Rectal smooth muscle tissue (tissue), 1 donor: ENCODE data around the gene POU6F2.

Experiments used
- H3K27ac ChIP-seq: one replicate; pipeline ENCODE4 v1.7.0; 2013; ENCODE audit warnings: low read depth, low read length, inconsistent platforms
- H3K27me3 ChIP-seq: one replicate; pipeline ENCODE4 v1.7.0; 2013; ENCODE audit warnings: low read length; ENCODE audit not compliant: control insufficient read depth, insufficient read depth
- H3K36me3 ChIP-seq: one replicate; pipeline ENCODE4 v1.7.0; 2013; ENCODE audit warnings: low read length; ENCODE audit not compliant: control insufficient read depth, insufficient read depth
- H3K4me1 ChIP-seq: one replicate; pipeline ENCODE4 v1.7.0; 2013; ENCODE audit warnings: low read length; ENCODE audit not compliant: control insufficient read depth, insufficient read depth
- H3K4me3 ChIP-seq: one replicate; pipeline ENCODE4 v1.7.0; 2013; ENCODE audit warnings: low read length
- H3K9ac ChIP-seq: one replicate; pipeline ENCODE4 v1.7.0; 2013; ENCODE audit warnings: low read length

Gene POU6F2

GRCh38 chr7:39084349-39084748 is 106.6 kb downstream of the POU6F2 start:
- H3K27me3 ChIP-seq: no peaks in the 10 kb centered on the region
- H3K4me1 ChIP-seq: no peaks in the 10 kb centered on the region
- no peak overlapping the region for H3K9ac ChIP-seq
- no peaks in the 10 kb centered on the region for H3K36me3 ChIP-seq
- H3K4me3 ChIP-seq: no peak overlapping the region
- no peak overlapping the region for H3K27ac ChIP-seq

GRCh38 chr7:39085189-39085588 is 107.5 kb downstream of the POU6F2 start:
- no peak overlapping the region for H3K4me3 ChIP-seq
- no peaks in the 10 kb centered on the region for H3K36me3 ChIP-seq
- H3K27ac ChIP-seq: no peak overlapping the region
- no peak overlapping the region for H3K9ac ChIP-seq
- no peaks in the 10 kb centered on the region for H3K4me1 ChIP-seq
- H3K27me3 ChIP-seq: no peaks in the 10 kb centered on the region

- Histone ChIP-seq H3K27me3 (no peaks in the 10 kb centered on the region), H3K27ac (no peak overlapping the region), H3K9ac (no peak overlapping the region), H3K4me3 (peak overlapping the region; percentile 9), H3K36me3 (no peaks in the 10 kb centered on the region), H3K4me1 (no peaks in the 10 kb centered on the region)
Observed at GRCh38 chr7:39085590-39086049, 107.9 kb downstream of the POU6F2 start.

- Histone ChIP-seq H3K9ac (no peak overlapping the region), H3K4me3 (no peak overlapping the region), H3K27ac (no peak overlapping the region), H3K36me3 (no peaks in the 10 kb centered on the region), H3K4me1 (no peaks in the 10 kb centered on the region), H3K27me3 (no peaks in the 10 kb centered on the region)
Observed at GRCh38 chr7:39086638-39087360, 109.1 kb downstream of the POU6F2 start.

- H3K4me3 ChIP-seq: no peak overlapping the region
- no peaks in the 10 kb centered on the region for H3K36me3 ChIP-seq
- no peaks in the 10 kb centered on the region for H3K4me1 ChIP-seq
- no peak overlapping the region for H3K27ac ChIP-seq
- H3K9ac ChIP-seq: no peak overlapping the region
- no peaks in the 10 kb centered on the region for H3K27me3 ChIP-seq
Observed at GRCh38 chr7:39088730-39089593, 111.3 kb downstream of the POU6F2 start.

- Histone ChIP-seq H3K27me3 (no peaks in the 10 kb centered on the region), H3K27ac (no peak overlapping the region), H3K36me3 (no peaks in the 10 kb centered on the region)
Observed at GRCh38 chr7:39091145-39091544, 113.4 kb downstream of the POU6F2 start.

GRCh38 chr7:39091774-39092173 is 114.1 kb downstream of the POU6F2 start:
- no peaks in the 10 kb centered on the region for H3K4me1 ChIP-seq
- H3K27ac ChIP-seq: no peak overlapping the region
- no peak overlapping the region for H3K4me3 ChIP-seq
- H3K36me3 ChIP-seq: no peaks in the 10 kb centered on the region
- H3K9ac ChIP-seq: no peak overlapping the region
- H3K27me3 ChIP-seq: no peaks in the 10 kb centered on the region

More at GRCh38 chr7:39091145-39091544, 113.4 kb downstream of the POU6F2 start:
- no peak overlapping the region for H3K4me3 ChIP-seq
- H3K4me1 ChIP-seq: no peaks in the 10 kb centered on the region
- no peak overlapping the region for H3K9ac ChIP-seq

GRCh38 chr7:39094731-39095130 is 117.0 kb downstream of the POU6F2 start:
- Histone ChIP-seq H3K27ac (no peak overlapping the region), H3K27me3 (no peaks in the 10 kb centered on the region), H3K9ac (no peak overlapping the region), H3K4me3 (no peak overlapping the region), H3K4me1 (no peaks in the 10 kb centered on the region), H3K36me3 (no peaks in the 10 kb centered on the region)

GRCh38 chr7:39095875-39096619 is 118.3 kb downstream of the POU6F2 start:
- no peak overlapping the region for H3K9ac ChIP-seq
- H3K4me1 ChIP-seq: no peaks in the 10 kb centered on the region
- H3K4me3 ChIP-seq: no peak overlapping the region
- H3K36me3 ChIP-seq: no peaks in the 10 kb centered on the region
- no peak overlapping the region for H3K27ac ChIP-seq
- no peaks in the 10 kb centered on the region for H3K27me3 ChIP-seq

GRCh38 chr7:39098506-39098905 is 120.8 kb downstream of the POU6F2 start:
- H3K27me3 ChIP-seq: no peaks in the 10 kb centered on the region
- no peaks in the 10 kb centered on the region for H3K4me1 ChIP-seq
- no peak overlapping the region for H3K4me3 ChIP-seq
- H3K36me3 ChIP-seq: no peaks in the 10 kb centered on the region
- no peak overlapping the region for H3K27ac ChIP-seq
- no peak overlapping the region for H3K9ac ChIP-seq

GRCh38 chr7:39099146-39099545 is 121.4 kb downstream of the POU6F2 start:
- Histone ChIP-seq H3K27ac (no peak overlapping the region), H3K36me3 (no peaks in the 10 kb centered on the region), H3K9ac (no peak overlapping the region), H3K27me3 (no peaks in the 10 kb centered on the region), H3K4me3 (no peak overlapping the region), H3K4me1 (no peaks in the 10 kb centered on the region)

GRCh38 chr7:39100270-39100669 is 122.6 kb downstream of the POU6F2 start:
- Histone ChIP-seq H3K9ac (no peak overlapping the region), H3K27me3 (no peaks in the 10 kb centered on the region), H3K36me3 (no peaks in the 10 kb centered on the region), H3K4me3 (no peak overlapping the region), H3K27ac (no peak overlapping the region), H3K4me1 (no peaks in the 10 kb centered on the region)
